Stomach (tissue), 4 donors: ENCODE data around the gene RAD51AP1.

Experiments
- CTCF ChIP-seq, 7 experiments: fragments of 450-650 bp in 4 of 7; fragments of 200-600 bp in 3 of 7; sonication (generic) in 3 of 7; IDR thresholded peaks; one replicate each; pipeline ENCODE4 v1.5.1; 2016 to 2019; ENCODE audit warnings: antibody characterized with exemption in 7 of 7, control low read depth in 2 of 7, mild to moderate bottlenecking in 1 of 7
- EP300 ChIP-seq: sonication (generic); formaldehyde crosslinking; IDR thresholded peaks from one replicate; pipeline ENCODE4 v1.6.1; 2017; ENCODE audit warnings: antibody characterized with exemption
- POLR2A ChIP-seq, 4 donors: fragments of 450-650 bp; IDR thresholded peaks; one replicate each; pipeline ENCODE4 v1.6.1; 2016; ENCODE audit warnings: antibody characterized with exemption in 4 of 4, control low read depth in 2 of 4, mild to moderate bottlenecking in 1 of 4, moderate library complexity in 1 of 4

GRCh38 chr12:4584896-4585295 is 46.2 kb downstream of the RAD51AP1 start:
- no peak for TF ChIP-seq CTCF (IDR thresholded peaks at IDR 0.05)
- TF ChIP-seq POLR2A (IDR thresholded peaks at IDR 0.05) = no peak
- no peak for TF ChIP-seq EP300
